Stimulated activated CD4-positive, alpha-beta T cell treated with anti-CD3 and anti-CD28 coated beads, Interleukin-1b, Interleukin-23, amount 100 ng/mL, for 1 hour (primary cell): ENCODE results near the gene LRRC71.
A peak's percentile ranks its signal among the peaks of the same experiment; 100 is the strongest.

Source experiments
- DNase-seq, 2 donors: peaks; one replicate each; pipeline ENCODE4 v3.0.0-alpha.2; 2020; ENCODE audit warnings: low read depth in 2 of 2

Gene LRRC71

DNA sequence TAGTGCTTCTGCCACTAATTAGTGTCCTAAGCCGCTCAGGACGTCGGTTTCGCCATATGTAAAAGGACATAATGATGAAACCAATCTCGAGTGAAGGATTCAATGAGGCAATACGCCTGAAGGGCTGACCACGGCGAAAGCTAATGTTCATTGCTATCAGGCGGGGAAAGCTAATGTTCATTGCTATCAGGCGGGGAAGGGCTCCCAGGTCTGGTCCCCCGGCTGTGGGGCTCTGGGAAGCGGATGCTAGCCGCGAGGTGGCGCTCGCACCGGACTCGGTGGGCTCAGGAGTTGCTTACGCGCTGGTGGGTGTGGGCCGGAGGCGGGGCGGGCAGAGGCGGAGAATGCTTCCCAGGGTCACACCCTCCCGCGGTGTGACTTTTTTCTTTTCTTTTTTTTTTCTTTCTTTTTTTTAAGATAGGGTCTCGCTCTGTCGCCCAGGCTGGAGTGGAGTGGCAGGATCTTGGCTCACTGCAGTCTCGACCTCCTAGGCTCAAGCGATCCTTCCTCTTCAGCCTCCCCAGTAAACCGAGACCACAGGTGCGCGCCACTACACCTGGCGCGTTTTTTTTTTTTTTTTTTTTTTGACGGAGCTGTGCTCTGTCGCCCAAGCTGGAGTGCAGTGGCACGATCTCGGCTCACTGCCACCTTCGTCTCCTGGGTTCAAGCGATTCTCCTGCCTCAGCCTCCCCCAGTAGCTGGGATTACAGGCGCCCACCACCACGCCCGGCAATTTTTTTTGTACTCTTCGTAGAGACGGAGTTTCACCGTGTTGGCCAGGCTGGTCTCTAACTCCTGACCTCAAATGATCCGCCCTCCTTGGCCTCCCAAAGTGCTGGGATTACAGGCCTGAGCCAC is 28.0 kb upstream of the LRRC71 start:
- DNase-seq = peak; percentile 53 to 81

DNA sequence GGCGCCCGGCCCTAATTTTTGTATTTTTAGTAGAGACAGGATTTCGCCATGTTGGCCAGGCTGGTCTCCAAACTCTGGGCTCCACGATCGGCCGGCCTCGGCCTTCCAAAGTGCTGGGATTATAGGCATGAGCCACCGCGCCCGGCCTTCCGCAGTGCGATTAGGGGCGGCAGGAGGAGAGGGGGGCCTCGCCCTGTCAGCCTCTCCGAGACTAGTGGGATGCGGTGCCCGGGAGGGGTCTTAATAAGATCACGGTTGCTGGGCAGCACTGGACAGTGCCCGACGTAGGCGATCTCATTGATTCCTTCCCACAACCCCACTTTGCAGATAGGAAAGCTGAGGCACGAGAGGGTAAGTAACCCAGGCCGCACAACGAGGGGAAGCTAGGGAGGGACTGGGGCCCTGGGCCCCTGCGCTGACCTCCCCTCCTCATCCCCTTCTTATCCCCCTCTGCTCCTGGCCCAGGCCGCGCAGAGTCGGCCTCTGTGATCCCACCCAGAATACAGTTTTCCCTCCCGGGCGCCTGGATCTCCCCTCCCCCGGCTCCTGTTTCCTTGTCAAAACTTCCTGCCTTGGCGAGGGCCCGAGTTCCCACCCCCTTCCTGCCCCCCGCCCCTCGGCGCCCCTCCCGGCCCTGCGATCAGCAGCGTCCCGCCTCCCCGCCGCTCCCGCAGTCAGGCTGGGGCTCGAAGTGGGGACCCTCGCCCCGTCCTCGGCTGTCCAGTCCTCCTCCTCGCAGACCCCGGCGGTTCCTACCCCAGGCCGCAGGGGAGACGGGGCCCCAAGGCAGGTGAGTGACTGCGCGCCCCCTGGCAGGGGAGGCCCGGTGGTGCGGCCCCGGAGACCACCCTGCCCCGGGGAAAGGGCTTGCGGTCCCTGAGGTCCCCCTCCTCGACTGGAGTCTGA is 27.1 kb upstream of the LRRC71 start, which contains the start of gene PEAR1:
TSS of gene PEAR1 (plus strand) at position 671 of the 906 bp plus-strand sequence. CDS start 10,209 bp downstream, outside the sequence.
- no peak for DNase-seq

DNA sequence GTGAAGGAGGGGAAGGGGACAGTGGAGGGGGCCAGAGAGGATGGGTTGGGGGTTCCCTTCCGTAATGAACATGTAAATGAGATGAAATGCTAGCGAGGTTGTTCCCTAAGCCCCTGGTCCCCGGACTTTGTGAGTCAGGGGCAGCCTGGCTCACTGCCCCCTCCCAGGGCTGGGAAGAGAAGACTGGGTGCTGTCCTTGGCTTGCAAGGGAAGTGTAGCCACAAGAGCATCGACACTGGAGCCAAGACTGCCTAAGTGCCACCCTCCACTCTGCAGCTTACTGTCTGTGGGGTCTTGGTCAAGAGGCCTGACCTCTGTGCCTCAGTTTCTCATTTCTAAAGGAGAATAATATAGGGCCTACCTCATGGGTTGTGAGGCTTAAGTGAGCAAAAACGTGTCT is 26.4 kb upstream of the LRRC71 start:
- DNase-seq = no peak

DNA sequence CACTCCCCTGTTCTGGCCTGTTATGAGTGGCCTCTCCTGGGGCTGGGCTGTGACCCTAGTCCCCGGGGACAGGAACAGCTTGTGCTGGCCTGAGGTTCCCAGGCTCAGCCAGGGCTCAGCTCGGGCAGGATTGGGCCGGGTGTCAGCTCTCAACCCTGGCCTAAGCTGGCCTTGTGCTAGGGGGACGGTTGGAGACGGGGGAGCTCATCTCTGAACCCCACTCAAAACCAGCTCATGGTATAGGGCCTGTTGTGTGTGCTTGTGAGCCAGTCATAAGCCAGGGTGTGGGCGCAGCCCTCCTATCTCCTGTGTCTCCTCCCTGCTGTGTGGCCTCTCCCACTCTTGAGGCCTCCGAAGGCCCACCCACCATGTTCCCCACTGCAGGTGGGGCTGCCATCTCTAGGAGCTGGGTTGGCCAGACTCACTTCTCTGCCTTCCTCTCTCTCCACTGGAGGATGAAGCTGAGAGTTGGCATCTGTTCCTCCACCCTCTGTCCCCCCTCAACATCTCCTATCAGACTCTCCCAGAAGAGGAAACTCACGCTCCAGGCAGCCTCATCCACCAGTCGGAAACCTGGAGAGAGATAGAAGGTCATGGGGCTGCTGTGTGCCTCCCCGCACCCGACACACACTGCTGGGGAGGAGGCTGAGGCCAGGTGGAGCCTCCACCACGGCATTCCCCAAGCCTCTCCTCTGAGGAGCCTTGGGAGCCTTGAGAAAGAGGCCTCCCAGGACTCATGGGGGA is 25.5 kb upstream of the LRRC71 start:
- DNase-seq = no peak

DNA sequence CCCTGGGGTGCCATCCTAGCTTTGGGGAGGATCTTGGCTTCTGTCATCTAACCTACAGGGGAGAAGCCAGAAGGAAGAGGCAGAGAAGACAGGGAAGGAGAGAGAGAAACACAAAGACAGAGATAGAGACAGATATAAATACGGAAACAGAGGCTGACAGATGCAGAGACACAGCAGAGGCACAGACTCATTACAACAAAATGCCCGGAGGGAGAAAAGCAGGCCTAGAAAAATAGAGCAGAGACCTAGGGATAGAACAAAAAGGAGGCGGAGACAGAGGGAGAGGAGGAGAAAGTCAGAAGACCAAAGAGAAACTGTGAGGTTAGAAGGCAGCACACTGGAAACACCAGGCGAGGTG is 25.0 kb upstream of the LRRC71 start:
- no peak for DNase-seq

DNA sequence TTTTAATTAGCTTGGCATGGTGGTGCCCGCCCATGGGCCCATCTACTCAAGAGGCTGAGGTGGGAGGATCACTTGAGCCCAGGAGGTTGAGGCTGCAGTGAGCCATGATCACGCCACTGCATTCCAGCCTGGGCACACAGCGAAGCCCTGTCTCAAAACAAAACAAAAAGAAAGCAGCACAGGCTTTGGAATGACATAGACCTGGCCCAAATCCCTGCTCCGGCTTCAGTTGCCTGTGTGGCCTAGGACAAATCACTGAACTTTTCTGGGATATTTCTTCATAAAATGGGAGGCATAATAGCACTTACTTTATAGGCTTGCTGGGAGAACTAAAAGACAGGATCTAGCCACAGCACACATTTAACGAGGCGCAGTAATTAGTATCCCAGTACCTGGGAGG is 24.5 kb upstream of the LRRC71 start:
- DNase-seq = no peak

DNA sequence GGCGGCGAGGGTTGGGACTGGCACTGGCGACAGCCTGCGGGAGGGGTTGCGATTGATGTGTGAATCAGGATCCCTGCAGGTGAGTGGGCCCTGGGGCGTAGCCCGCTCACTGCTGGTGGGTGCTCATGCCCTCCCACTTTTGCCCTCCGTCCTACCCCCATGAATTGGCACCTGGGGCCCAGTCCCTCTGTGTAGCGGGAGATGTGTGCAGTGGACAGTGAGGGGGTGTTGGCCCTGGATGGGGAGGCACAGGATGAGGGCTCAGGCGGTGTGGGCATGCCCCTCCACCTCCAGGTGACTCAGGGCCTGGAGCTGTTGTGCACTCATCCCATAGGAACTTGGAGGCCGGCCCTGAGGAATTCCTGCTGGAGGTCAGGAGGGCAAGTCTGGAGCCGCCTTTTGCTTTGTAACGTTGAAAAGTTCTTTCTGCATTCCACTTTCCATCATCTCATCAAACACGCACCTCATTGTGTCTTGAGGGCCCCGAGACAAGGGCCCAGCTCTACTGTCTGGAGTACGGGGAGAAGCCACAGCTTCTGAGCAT is 23.9 kb upstream of the LRRC71 start:
- DNase-seq = no peak

DNA sequence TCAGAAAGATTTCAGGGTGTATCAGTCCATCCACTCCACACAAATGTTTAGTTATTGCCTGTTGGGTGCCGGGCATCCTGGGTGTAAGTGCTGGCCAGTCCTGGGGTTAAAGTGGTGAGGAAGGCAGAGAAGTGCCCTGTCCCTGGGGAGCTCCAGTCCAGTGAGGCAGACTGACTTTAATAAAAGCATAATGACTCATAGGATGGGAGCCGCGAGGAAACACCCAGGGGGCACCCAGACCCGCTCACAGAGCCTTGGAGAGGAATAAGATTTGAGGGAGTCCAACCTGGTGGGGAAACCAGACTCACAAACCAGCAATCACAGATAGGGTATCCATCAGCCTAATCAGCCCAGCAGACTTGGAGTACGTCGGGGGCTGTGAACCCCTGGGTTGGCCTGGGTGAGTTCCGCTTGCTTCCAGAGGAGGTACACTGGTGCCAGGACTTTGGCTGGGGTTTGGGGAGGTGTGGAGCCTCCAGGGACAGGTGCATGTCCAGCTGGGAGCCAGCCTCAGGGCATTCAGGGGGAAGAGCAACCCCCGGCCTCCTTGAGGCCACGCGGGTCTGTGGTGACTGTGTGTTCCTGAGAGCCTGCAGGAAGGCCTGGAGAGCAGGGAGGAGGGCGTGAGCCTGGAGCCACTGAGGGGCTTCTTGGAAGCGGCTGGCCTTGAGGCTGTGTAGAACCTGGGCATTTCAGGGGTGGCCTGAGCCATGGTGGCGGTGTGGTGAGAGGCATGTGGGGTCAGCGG is 23.2 kb upstream of the LRRC71 start:
- no peak for DNase-seq

DNA sequence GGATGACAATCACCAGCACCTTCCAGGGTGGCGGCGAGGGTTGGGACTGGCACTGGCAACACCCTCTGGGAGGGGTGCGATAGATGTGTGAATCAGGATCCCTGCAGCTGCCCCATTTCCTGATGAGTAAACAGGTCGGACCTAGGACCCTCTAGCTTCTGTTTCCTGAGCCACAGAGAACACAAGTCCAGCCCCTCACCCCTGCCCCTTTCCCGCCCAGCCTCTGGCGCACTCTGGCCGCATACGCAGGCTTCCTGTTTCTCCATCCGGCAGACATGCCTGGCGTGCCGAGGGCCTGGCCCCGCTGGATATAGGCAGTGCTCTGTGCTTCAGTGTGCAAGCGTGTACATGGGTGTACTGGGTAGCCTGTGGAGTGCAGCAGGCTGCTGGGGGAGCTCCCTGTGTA is 22.3 kb upstream of the LRRC71 start:
- DNase-seq = no peak

DNA sequence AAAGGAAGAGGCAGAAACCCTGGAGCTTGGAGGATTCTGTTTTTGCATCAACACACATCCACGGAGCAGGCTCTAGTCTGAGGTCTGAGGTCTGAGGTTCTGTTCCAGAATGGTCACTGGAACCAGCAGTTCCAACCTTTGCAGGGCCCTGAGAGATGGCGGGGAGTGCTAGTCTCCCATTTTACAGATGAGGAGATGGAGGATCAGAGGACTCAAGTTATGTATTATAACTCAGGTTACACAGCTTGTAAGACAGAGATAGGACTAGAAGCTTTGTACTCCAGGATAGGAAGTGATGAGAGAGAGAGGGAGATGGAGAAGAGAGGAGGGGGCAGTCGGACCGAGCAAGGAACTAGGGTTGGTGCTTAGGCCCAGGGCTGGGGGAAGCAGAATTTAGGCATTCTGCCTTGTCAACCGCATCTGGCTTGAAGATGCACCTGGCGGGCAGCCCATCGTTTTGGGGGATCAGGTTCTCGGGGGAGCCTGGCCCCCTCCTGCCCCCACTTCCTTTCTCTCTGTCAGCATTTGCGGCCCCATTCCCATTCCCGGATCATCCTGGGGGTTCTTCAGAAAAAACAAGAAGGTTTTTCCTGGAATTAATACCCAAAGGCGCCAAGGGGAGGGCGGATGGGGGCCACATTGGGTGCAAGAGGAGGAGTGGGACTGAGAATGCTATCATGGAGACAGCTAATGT is 21.3 kb upstream of the LRRC71 start:
- DNase-seq = no peak

DNA sequence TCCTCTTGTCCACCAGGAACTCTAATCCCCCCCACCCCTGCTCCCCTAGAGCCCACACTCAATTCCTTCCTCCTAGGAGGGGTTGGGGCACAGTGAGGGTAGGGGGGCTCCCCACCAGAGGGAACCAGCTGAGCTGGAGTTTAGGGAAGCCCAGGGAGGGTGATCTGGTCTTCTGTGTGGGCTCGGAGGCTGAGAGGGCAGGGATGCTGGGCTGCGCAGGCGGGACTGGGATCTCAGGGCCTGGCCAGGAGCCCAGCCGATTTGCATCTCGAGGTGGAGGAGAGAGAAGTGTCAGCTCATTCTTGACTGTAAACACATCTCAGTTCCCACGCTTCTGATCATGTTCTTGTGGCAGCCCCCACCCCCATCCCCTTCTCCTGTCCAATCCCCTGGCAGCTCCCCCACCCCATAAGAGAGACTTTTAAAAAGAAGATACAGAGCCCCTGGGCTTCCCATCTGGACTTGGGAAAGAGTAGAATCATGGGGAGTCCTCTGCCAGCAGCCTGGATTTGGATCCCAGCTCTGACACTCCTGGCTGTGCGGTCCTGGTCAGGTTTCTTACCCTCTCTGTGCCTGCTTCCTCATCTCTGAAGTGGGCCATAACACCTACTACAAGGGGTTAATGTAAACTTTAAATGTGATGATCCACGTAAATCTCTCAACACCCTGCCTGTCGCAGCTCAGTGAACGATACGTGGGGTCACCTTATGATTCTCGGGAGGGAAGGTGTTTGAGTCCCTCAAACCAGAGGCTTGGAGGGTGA is 20.3 kb upstream of the LRRC71 start:
- no peak for DNase-seq

DNA sequence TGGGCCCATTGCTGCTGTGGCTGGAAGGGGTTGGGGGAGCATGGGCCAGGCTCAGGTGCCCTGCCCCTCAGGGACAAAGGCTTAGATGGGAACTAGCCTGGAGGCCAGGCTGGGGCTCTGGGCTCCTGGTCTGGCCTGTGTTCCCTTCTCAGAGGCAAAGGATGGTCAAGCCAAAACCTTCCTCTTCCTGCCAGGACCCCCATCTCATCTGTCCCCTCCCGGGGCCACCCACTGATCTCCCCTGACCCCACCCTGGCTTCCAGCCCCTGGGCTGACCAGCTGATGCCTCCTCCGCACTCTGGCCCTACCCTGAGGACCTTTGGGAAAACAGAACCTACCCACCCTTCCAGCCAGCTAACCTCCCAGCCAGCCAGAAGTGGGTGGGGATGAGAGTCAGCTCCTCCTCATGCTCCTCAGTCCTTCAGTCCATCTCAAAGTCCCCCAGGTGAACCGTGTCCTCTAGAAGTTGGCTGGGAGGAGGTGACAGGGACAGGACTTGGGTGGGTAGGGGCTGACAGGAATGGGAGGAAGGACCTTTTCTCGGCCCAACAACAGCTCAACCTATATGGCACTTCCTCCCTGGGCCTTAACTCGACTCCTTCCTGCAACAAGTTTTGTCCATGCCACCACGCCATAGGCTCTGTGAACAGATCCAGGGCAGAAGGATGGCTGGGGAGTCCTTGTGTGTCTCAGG is 19.4 kb upstream of the LRRC71 start:
- no peak for DNase-seq

DNA sequence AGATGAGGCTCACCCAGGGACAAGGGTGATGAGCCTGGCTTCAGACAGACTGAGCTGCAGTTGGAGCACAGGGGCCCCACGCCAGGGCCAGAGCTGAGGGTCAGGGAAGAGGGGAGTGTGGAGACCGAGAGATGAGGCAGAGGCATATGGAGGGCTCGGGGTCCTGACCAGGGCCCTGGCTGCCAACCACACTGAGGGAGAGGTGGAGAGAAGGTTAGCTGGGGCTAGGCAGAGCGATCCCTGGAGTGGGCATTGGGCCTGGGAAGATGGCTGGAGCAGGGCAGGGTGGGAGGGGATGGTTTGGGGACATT is 18.9 kb upstream of the LRRC71 start:
- no peak for DNase-seq

DNA sequence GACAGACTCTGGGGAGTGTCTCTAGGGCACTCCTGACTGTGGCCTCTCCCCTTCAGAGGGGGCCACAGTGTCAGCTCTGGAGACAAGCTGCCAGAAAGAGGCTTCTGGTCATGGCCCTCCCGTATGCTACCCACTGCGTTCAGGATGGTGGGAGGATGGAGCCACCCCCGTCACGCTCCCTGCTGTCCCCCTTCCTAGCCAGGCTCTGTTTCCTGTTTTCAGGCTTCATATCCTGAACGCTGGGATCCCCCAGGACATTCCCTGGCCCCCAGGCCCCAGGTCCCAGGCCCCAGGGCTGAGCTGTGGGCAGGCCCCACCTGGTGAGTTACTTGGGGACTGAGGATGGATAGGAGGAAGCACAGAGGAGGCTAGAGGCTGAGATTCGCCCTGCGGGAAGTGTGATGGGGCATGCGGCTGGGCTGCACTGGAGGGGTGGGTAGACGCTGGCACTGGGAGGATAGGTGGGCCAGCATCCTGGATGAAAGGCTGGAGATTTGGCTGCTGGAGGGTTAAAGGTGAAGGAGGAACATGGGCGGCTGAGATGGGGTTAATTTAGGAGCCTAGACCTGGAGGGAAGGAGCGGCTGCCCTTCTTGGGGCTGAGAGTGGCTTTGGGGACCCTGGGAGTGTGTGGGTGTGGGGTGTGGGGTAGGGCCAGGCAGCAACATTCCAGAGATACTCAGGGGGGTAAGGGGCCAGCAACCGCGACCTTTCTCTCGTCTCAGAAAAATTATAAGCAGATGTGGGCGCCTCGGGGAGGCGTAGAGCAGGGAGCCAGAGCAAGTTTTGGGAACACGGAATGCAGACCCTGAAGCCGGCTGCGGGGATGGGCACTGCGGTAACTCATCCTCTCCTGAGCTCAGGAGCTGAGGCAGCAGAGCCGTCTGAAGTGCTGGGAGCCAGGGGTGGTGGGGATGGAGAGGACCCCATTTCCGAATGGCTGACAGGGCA is 18.2 kb upstream of the LRRC71 start:
- no peak for DNase-seq

DNA sequence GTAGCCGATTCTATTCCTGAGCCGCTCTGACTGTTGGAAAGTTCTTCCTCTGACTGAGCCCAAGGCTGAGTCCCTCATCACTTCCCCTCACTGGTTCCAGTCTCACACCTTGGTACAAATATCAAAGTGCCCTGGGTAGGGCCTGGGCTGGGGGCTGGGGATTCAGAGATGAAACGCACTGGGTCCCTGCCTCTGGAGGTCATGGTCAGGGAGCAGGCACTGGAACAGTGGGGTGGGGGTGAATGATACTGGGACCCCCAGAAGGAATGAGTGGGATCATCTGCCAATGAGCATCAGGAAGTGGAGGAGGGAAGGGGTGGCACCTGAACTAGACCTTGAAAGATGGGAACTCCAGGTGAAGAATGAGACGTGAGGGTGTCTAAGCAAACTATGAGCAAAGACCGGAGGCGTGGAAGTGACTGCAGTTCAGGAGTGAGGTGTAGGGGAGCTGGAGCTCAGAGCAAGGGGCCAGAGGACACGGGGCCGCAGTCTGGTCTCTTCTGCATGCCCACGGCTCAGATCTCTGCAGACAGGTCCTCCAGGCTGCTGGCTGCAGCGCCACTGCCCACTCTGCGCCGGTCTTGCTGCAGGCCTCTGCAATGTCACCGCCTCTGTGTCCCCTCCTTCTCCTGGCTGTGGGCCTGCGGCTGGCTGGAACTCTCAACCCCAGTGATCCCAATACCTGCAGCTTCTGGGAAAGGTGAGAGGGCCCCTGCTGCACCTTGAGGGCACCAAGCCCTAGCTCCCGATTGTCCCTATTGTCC is 16.9 kb upstream of the LRRC71 start:
- DNase-seq = no peak

DNA sequence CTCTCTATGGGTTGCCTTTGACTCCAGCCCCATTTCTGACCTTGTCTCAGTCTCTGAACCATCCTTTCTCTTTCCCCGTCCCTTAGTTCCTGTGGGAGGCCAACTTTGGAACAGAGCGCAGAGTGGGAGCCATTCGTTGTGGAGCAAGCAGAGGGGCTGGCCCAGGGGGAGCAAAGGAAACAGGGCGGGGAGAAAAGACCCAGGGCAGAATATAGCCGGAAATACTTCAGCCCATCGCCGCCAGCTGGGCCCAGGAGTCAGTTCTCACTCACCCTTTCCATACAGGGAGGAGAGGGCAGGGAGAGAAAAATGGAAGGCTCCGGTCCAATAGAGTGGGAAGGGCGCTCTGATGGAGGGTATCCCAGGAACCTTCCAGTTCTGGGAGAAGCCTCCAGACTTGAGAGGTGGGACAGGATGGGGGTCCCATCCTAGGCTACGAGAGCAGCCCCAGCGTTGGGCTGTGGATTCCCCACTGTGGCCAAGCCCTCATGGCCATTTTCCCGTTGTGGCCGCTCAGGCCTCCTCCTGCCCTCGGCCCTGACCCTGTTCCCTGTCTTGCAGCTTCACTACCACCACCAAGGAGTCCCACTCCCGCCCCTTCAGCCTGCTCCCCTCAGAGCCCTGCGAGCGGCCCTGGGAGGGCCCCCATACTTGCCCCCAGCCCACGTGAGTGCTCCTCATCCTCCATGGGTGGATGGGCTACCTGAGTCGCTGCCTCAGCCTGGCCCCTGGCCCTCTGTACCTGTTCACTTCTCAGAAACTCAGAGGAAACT is 16.1 kb upstream of the LRRC71 start:
- DNase-seq = no peak

DNA sequence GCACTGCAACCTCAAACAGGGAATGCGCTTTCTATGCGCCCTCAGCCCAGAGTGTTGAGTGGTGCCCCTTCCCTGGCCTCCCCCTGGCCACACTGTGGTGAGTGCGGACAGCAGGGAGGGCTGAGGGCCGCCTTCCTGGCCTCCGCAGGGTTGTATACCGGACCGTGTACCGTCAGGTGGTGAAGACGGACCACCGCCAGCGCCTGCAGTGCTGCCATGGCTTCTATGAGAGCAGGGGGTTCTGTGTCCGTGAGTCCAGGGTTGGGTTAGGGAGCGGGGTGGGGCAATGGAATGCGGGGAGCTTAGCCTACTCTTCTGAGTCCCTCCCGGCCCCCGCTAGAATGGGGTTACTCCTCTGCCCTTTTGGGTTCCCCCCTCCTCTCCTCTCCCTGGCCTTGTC is 15.3 kb upstream of the LRRC71 start:
- DNase-seq = no peak
